ENCODE results near the gene SAMD4A.

SAMD4A gene

DNA sequence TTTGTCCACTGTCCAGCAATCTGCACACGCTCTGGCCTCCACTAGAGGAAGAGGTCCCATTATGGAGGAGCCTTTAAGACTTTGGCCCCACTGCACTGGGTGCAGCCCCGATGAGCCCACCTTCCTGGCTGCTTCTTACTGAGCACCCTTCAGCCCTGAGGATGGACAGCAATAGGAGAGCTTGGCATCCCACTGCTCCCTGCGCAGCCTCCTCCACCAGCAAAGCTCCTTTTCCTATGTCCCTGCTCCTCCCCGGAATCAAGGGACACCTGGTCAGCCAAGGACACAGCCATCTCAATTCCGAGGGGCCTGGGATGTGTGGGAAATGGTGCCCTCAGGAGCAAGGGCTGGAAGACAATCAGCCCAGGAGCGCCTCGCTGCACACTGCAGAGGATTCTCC lies 241.0 kb downstream of the SAMD4A start:
- no peak for DNase-seq

DNA sequence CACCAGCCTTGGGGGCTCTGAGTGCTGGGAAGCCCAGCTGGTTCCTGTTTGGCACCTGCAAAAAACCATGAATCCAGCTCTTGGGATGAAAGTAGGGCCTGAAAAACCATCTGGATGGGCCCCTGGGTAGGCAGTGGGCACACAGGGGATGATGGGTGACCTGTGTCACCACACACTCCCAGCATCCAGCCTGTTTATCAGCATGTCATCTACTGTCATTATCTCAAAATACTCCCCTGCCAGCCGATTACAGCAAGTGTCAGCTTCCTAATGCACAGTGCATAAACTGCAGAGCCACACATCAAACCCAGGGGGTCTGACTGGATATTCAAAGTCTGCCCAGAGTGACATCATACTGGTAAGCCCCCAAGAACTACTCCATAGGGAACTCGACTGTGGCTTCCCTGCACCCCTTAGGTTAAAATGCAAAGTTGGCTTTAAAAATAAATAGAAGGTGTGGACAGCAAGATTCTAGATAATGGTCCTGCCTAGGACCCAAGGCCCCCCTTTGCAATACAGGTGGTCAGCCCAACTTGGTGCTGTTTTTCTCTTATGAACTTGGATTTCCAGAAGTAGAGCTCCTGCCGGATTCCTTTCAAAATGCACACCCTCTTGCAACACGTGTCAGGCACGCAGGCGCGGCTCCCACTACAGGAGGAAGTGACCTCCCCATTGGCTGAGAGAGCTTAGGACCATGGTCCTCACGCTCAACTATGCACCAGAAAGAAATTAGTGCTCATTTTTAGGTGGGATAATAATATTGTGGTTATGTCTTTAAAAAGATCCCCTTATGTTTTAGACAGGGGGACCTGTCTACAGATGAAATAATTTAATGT lies 241.6 kb downstream of the SAMD4A start:
- no peak for DNase-seq

DNA sequence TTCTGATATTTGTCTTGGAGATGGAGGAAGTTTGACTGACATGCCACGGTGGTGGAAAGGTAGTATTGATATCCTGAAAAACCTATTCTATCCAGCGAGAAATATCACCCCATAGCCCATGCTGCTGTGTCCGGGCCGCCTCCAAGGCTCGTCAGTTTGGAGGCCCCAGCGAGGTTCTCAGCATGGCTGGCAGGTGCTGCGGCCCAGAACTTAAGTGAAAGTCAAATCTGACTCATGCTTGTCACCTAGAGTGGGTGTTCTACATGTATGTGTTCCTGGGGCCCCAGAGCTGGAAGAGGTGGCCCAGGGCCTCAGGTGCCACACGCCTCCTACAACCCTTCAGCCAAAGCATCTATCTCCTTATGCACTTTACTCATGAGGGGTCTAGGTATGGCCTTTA lies 242.8 kb downstream of the SAMD4A start:
- no peak for DNase-seq

DNA sequence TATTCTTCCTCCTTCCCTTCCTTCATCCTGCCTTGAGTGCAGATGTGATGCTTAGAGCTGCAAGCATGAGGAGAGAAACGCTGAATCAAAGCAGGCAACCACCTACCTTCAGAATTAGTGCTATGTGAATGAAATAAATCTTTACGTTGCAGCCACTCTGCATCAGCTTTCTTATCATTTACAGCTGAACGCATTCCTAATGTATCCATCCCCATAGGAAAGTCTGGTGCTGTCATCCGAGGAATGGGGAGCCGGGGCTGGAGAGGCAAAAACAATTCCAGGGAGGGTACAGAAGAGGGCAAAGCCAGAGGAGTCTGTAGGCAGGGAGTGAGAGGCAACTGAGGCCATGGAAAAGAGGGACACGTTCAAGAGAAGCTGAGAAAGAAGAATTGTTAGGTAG lies 245.7 kb downstream of the SAMD4A start:
- DNase-seq: no peak

DNA sequence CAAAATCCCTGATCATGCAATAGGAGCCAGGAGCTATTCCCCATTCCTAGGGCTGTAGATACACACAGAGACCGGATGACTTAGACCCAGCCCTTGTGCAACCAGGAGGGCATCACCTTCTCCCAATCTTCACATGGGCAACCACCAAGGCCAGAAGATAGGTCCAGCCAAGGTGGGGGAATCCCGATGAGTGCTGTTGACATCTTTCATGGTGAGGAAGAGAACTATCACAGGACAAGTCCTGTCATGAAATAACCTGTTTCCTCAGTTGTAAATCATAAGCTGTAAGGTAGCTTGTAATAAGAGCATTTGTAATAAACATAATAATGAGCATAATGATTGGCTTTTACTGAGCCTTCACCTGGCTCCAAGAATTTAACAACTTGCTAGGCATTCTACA lies 246.2 kb downstream of the SAMD4A start:
- DNase-seq: no peak

DNA sequence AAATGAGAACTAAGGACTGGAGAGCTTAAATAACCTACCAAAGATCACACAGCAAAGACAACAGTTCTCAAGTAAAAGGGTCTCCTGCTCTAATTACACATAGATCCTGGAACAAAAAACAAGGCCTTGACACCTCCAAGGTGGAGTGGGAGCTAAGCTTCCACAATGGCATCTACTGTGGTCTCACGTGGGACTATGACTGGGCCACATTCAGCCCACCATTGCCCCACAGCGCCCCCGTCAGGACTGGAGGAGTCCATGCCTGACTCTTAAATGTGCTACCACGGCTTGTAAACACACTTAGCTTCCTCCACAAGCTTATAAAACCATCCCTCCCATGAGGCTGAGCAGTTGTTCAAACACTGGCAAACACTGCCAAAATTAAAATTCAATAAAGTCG lies 247.1 kb downstream of the SAMD4A start:
- DNase-seq: no peak

DNA sequence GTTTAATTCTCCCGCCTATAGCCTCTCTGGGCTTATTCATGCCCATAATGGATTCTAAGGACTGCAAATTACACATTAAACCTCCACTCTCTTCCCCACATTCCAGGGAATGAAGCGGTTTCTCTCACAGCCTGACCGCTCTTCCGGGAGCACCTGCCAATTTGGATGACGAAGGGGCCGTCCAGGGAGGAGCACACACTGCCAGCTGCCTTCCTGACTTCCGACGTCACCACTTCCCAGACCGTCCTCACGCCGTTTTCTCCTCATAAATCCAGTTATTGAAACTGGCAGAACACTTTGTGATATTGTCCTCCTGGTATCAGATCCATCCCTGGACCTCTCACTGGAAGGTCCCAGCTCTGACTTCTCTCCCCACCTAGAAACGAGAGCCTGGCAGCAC lies 248.1 kb downstream of the SAMD4A start:
- DNase-seq: no peak

DNA sequence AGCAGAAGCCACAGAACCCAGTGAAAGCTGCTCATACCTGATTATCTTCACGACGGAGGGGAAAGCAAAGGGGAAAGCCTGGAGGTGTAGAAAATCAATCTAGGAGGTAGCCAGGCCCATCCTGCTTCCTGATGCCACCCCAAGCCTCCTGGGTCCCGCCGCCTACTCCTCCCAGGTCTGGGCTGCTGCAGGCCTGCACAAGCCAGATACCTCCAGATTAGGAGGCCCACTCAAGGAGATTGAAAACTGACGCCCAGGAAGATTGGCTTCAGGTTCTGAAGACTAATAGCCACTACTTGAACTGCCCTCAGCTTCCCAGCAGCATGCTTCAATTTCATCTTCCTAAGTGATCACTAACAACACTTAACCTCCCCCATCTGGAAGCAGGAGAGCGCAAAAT lies 248.6 kb downstream of the SAMD4A start:
- DNase-seq: no peak

DNA sequence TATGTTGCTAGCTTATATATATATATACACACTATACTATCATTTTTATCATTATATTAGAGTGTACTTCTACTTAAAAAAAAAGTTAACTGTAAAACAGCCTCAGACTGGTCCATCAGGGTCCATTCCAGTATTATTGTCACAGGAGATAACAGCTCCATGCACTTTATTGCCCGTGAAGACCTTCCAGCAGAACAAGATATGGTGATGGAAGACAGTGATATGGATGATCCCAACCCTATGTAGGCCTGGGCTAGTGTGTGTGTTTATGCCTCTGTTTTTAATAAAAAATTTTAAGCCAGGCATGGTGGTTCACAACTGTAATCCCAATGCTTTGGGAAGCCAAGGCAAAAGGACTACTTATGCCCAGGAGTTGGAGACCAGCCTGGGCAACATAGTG lies 249.5 kb downstream of the SAMD4A start:
- no peak for DNase-seq

DNA sequence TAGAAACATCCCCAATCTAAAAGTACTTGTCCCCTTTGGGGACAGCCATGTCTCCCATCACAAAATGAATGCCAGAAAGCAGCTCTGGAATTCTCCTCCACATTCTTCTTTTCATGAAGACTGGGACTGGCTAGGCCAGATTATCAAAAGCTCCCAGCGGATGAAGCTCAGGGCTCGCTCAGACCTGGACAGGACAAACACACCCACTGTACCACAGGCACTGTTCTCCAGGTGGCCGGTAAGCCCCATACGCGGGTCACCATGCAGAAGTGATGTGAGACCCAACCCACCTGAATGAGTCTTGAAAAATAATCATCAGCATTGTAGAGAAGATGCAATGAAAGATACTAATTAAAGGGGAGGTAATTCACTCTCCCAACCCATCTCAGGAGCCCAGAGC lies 250.6 kb downstream of the SAMD4A start:
- no peak for DNase-seq

DNA sequence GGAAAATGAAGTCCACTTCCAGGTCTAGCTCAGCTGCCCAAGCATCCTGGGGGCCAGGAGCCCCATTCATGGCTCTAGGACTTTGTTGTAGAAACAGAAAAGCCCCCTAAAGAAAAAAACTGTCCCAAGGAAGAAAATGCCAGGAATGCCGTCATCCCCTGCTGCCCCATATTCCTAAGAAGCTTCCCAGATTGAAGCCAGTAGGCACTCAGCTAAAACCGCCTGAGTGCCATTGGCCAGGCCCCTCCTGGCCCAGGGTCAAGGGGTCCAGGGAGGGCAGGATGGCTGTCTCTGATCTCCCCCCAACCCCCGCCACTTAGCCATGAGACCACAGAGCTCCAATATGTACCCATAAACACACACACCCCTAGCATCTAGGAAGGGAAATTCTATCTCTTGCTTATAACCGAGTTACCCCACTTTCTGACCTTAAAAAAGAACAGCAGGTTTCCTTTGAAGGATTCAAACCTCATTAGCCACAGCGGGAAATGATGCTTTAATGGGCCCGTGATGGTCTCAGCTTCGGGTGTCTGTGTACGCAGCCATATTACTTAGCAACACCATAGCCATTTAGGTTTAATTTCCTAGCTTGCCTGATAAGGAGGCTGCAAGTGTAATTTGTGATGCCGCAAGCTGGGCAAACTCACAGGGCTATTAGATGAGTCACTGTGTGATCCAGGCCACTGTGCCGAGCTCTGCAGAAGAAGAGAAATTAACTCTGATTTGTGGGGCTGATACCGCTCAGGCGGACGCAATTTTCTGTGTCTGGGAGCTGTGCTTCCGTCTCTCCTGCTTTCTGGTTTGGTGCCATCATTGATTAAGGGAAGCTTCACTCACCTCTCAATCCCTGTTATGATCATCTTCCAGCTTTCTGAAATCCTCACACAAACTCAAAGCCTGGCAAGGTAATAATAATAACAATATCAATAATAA lies 251.5 kb downstream of the SAMD4A start:
- DNase-seq: no peak

DNA sequence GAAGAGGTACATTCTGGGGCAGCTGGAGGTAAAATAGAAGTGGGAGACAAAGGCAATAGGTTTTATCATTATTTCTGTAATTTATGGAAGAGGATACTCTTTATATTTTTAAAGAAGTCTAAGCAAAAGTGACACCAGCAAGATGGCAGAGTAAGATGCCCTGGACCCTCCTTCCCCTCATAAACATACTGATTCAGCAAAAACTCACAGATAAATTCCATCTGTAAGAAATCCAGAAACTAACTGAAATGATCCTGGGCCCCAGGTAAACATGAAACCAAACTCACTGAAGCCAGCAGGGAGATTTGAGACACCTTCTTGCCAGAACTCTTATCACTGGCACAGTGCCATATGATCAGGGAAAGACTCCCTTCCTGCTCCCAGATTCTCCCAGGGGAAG lies 255.8 kb downstream of the SAMD4A start:
- DNase-seq: no peak

DNA sequence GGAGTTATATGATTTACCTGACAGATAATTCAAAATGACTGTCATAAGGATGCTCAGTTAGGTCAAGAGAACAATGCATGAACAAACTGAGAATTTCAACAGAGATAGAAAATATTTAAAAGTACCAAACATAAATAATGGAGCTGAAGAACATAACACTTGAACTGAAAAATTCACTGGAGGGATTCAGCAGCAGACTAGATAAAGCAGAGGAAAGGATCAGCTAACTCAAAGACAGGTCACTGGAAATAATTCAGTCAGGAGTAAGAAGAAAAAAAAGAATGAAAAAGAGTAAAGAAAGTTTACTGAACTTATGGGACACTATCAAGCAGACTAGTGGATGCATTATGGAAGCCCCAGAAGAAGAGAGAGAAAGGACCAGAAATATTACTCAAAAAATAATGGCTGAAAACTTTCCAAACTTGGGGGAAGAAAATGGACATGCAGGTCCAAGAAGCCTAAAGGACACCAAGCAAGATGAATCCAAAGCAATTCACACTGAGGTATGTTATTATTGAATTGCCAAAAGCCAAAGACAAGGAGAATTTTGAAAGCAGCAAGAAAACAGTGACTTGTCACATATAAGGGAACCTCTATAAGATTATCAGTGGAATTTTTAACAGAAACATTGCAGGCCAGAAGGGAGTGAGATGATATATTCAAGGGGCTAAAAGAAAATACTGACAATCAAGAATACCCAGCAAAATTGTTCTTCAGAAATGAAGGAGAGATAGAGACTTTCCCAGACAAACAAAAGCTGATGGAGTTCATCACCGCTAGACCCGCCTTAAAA lies 257.0 kb downstream of the SAMD4A start:
- no peak for DNase-seq

DNA sequence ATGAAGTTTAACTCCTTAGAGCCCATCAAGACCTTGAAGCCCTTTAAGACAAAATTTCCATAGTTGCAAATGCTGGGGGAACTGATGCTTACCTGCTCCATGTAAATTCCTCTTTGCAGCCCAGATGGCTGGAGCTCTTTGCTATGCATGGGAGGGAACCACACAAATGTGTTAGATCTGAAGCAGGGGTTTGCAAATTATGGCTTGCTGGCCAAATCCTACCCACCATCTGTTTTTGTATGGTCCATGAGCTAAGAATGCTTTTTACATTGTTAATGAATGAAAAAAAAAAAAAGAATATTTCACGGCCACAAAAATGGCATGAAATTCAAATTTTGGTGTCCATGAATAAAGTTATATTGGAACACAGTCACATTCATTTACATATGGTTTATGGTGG lies 261.1 kb downstream of the SAMD4A start:
- DNase-seq: no peak

DNA sequence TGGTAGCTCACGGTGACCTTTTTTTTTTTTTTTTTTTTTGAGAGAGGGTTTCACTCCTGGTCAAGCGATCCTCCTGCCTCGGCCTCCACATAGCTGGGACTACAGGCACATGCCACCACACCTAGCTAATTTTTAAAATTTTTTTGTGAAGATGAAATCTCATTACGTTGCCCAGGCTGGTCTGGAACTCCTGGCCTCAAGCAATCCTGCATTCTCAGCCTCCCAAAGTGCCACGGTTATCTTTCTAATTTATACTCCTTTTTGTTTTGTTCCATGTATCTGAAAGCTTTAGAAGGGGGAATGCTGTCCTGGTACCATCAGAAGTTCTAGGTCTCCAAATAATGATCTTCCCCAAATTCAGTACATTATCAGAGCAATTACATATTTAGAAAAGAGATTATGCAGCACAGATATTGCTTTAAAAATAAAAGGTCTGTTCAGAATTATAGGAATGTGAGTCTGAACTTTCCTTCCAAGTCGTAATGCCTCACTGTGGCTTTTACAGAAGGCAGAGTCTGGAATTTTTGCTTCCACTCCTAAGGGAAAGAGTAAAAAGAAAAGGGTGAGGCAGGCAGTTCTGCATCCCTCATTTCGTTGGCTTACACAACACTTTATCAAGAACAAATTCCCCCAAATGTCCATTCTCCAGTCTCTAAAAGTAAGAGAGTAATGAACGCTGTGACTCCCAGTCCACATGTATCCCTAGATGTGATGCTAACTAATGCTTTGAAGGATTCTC lies 262.7 kb downstream of the SAMD4A start:
- no peak for DNase-seq

DNA sequence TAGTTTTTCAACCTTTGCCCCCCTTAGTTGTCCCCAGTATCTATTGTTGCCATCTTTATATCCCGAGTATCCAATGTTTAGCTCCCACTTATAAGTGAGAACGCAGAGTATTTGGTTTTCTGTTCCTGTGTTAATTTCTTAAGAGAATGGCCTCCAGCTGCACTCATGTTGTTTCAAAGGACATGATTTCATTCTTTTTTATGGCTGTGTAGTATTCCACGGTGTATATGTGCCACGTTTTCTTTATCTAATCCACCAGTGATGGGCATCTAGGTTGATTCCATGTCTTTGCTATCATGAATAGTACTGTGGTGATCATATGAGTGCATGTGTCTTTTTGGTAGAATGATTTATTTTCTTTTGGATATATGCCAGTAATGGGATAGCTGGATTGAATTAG lies 263.7 kb downstream of the SAMD4A start:
- DNase-seq: no peak

DNA sequence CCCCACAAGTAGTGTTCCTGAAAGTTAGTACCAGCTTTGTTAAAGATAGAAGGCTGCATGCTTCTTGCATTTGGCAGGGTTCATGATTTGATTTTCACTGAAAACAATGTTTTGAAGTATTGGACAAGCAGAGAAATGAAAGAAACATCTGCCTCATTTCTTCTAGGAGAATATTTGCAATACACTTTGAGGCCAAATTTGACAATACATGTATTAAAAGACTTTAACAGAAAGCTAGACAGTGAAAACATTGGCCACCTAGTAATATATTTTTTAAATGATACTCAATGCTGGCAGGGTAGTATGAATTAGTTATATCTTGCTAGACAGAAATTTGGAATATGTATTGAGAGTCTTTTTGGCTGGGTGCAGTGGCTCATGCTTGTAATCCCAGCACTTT lies 267.2 kb downstream of the SAMD4A start:
- no peak for DNase-seq

DNA sequence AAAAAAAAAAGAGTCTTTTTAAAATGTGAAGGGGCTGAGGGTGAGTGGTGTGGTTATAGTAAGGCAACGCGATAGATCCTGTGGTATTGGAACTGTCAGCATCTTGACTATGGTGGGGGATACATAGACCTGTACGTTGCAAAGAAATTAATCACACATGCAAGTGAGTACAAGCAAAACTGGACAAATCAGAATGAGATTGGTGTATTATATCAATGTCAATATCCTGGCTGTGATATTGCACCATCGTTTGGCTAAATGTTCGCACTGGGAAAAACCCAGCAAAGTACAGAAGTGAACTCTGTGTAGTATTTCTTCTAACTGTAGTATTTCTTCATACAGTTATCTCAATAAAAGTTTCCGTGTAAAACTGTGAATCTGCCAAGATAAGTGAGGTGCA lies 267.8 kb downstream of the SAMD4A start:
- DNase-seq: no peak

DNA sequence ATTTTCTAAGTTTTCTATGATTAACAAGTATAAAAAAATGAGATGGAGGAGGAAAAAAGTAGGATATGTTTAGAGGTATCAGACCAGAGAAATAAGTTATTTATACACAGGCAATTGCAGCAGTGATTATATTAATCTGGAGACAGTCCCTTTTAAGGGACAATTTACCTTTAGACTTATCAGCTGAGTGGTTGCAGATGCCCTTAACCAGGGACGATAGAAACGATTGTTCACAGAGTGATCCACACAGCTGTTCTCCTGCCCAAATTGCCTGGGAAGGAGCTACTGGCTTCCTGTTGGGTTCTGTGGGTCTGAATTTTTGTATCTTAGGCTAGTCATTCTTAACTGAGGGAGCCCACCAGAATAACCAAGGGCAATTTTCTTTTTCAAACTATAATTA lies 269.3 kb downstream of the SAMD4A start:
- DNase-seq: no peak

DNA sequence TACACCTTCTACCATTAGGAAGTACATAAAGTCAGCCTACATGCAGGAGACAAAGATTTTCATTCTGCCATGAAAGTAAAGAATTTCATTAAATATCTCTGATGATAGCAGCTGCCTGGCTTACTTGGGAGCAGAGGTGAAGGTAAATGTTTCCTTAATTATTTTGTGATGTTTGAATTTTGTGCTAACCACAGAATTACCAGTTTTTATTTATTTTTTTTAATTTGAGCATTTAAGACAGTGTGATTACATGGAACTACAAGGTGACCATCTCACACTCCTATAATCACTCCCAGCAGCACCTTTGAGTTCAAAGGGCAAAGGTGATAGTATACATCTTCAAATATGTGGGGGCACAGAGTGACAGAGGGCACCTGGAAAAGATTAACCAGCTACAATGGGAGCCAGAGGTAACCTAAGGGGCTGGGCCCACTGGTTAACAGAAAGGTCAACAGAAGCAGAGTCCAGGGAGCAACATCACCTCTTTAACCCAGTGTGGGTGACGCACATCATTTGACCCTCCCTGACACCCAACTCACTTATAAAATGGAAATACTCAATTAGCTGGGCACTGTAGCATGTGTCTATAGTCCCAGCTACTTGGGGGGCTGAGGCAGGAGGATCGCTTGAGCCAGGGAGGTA lies 270.7 kb downstream of the SAMD4A start:
- no peak for DNase-seq

DNA sequence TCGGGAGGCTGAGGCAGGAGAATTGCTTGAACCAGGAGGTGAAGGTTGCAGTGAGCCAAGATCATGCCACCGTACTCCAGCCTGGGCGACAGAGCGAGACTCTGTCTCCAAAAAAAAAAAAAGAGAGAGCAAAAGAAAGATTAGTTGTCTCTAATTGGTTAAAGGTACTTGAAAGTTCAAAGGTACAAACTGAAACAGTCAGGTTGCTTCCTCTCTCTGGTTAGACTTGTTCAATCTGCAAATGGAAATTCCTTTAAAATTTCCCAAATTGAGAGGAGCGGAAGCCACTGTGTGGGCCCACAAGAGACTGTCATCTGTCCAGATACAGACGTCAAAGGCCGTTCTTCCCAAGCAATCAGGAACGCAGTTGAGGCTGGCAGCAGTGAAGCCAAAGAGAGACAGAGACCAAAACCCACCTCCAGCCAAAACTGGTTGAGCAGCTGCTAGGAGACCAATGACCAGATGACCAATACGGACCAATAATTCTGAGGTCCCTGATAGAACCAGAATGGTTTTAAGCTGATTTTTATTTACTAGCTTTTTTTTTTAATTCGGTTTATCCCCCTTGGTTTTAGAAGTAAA lies 272.1 kb downstream of the SAMD4A start:
- no peak for DNase-seq

DNA sequence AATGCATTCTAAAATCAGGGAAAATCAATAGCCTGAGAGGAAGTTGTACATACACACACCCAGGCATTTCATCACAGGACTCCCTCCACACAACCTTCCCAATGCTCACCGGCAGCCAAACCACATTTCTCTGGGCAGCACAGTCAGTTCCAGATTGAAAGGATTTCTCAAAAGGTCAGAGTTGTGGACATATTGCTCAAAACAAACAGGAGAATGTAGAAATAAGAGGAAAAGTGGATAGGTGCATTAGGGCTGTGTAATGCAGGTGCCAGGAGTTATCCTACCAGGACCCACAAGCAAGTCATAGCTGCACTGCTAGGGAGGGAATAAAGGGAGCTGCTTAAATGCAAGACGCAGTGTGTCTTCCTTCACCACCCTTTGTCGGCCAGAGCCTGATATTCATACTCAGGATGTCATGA lies 272.8 kb downstream of the SAMD4A start:
- no peak for DNase-seq
